Esophagus squamous epithelium (tissue), 5 donors: ENCODE data around the gene SUPT6H. TPM values are rescaled to one million over a fixed set of nuclear protein-coding genes. Genes with fewer than 3 reads are reported as not detected.

Source experiments
- DNase-seq: peaks from one replicate; lab custom pipeline; 2025; lab: John Stamatoyannopoulos, UW
- H3K27ac ChIP-seq, 4 donors: fragments of 200-600 bp; sonication (generic); one replicate each; pipeline ENCODE4 v1.5.1; 2016 to 2019; ENCODE audit warnings: mild to moderate bottlenecking in 1 of 4
- H3K27me3 ChIP-seq, 4 donors: fragments of 200-600 bp; sonication (generic); 1 replicate in 3 of 4; 2 replicates in 1 of 4; pipeline versions ENCODE4 v1.5.1 to v1.6.0; 2017 to 2021; ENCODE audit warnings: antibody characterized with exemption in 1 of 4
- H3K36me3 ChIP-seq, 3 donors: fragments of 200-600 bp; sonication (generic); one replicate each; pipeline ENCODE4 v1.5.1; 2016 to 2019
- H3K4me1 ChIP-seq, 3 donors: fragments of 200-600 bp; sonication (generic); one replicate each; pipeline ENCODE4 v1.5.1; 2017 to 2019
- H3K4me3 ChIP-seq, 4 donors: fragments of 200-600 bp; sonication (generic); 1 replicate in 3 of 4; 2 replicates in 1 of 4; pipeline ENCODE4 v1.5.1; 2016 to 2019; ENCODE audit warnings: mild to moderate bottlenecking in 2 of 4, moderate library complexity in 1 of 4
- H3K9me3 ChIP-seq, 3 donors: fragments of 200-600 bp; sonication (generic); one replicate each; pipeline ENCODE4 v1.5.1; 2016 to 2019
- POLR2A ChIP-seq, 4 donors: fragments of 450-650 bp; IDR thresholded peaks; one replicate each; pipeline ENCODE4 v1.6.1; 2017; ENCODE audit warnings: antibody characterized with exemption in 4 of 4, mild to moderate bottlenecking in 4 of 4, moderate library complexity in 3 of 4
- WGBS, 2 donors: methylation state at CpG; one replicate each; pipeline ENCODE4 v1.1.5; 2018; 5-methylcytosine and 5-hydroxymethylcytosine counted together
- intact Hi-C: fragments of 100-400 bp; cut with DNase I; formaldehyde crosslinking; loops from one replicate; pipeline ENCODE4 v1.15.0; 2022
- total RNA-seq, 4 donors: library from RNA; depleted of rRNA; stranded (reverse); fragments of >200 nt; gene quantifications; one replicate each; pipeline ENCODE4 v1.1.0, GENCODE V29; 2016
- TF ChIP-seq, protein P1 (sequence below), 6 experiments: fragments of 450-650 bp in 4 of 6; fragments of 200-600 bp in 2 of 6; sonication (generic) in 2 of 6; IDR thresholded peaks; one replicate each; pipeline ENCODE4 v1.5.1; 2016 to 2019; ENCODE audit warnings: antibody characterized with exemption in 6 of 6, mild to moderate bottlenecking in 4 of 6, moderate library complexity in 4 of 6
- donor health status: DM: yes; HTN: yes; CAD: no.

The SUPT6H gene
- total RNA-seq, 4 donors from 2014 or later, result 26.4 to 59.3 (median 48.8) TPM

DNA sequence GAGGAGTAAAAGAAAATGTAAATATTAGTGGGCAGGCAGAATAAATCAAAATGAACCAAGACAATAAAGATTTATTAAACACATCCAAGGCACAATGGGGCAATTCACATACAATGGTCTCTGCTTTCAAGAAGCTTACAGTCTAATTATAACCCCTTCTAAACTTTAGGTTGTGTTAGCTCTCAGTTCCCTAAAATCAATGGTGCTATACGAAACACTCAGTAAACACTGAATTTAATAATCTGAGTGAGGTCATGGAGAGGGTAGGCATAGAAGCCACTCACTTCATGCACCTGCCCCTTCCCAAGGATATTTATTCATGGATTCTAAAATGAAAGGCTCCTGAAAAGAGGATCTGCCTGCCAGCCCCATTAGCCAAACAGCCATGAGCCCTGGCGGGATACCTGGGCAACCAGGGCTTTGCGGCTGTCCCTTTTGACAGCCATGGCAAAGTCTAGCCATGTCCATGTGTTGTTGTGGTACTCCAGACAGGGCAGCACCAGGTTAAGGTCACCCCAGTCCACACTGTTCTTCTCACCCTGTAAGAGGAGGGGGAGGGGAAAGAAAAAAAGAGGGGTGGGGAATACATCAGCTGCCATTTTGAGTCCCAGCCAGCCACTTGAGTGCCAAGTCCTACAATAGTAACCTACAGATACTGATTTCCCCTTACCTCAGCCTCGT is 46.6 kb upstream of the SUPT6H start:
- intact Hi-C loops, result loop anchor here (10.0 kb wide), 1 partner anchor 121 kb away; no protein-coding TSS in a partner anchor
- TF ChIP-seq, protein P1, sequence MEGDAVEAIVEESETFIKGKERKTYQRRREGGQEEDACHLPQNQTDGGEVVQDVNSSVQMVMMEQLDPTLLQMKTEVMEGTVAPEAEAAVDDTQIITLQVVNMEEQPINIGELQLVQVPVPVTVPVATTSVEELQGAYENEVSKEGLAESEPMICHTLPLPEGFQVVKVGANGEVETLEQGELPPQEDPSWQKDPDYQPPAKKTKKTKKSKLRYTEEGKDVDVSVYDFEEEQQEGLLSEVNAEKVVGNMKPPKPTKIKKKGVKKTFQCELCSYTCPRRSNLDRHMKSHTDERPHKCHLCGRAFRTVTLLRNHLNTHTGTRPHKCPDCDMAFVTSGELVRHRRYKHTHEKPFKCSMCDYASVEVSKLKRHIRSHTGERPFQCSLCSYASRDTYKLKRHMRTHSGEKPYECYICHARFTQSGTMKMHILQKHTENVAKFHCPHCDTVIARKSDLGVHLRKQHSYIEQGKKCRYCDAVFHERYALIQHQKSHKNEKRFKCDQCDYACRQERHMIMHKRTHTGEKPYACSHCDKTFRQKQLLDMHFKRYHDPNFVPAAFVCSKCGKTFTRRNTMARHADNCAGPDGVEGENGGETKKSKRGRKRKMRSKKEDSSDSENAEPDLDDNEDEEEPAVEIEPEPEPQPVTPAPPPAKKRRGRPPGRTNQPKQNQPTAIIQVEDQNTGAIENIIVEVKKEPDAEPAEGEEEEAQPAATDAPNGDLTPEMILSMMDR (IDR thresholded peaks at IDR 0.05), result no peak
- TF ChIP-seq POLR2A (IDR thresholded peaks at IDR 0.05), result no peak
- peaks cover 39 to 99% (median 59%) of the 10 kb centered on the region in 3 donors for H3K36me3 ChIP-seq

DNA sequence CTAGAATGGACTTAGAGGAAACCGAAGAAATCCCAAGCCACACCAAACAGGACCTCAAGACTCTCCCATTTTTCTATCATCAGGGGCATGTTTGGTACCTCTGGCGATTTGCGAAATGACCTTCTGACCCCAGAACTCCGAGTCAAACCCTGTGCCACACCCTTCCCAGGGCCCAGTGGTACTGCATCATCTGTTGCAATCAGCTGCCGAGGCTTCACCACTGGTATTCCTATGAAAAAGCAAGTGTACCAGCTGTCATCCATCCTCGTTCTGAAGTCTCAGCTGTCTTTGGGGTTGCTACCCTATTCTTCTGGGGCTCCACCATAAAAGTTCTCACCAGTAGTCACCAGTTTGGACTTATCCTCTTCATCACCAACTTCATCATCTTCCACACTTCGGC is 45.7 kb upstream of the SUPT6H start:
- no peak for DNase-seq
- Histone ChIP-seq H3K9me3 (no peaks in the 10 kb centered on the region), H3K27me3 (no peaks in the 10 kb centered on the region), H3K27ac (no peak overlapping the region), H3K36me3 (peaks cover 42 to 99% (median 67%) of the 10 kb centered on the region in 3 donors), H3K4me3 (no peak overlapping the region), H3K4me1 (no peaks in the 10 kb centered on the region)
- TF ChIP-seq POLR2A (IDR thresholded peaks at IDR 0.05), result no peak
- TF ChIP-seq, protein P1 (IDR thresholded peaks at IDR 0.05), result no peak
- intact Hi-C loops, result loop anchor here (10.0 kb wide), 1 partner anchor 121 kb away; no protein-coding TSS in a partner anchor
- 78 to 84% methylated on average over 5 to 7 of the region's 7 CpGs for WGBS, 2 donors

More for the DNA sequence above, 46.6 kb upstream of the SUPT6H start:
- no peaks in the 10 kb centered on the region for H3K4me1 ChIP-seq
- no peak overlapping the region for H3K27ac ChIP-seq
- no peaks in the 10 kb centered on the region for H3K27me3 ChIP-seq
- no peak for DNase-seq
- no peaks in the 10 kb centered on the region for H3K9me3 ChIP-seq
- H3K4me3 ChIP-seq, result no peak overlapping the region
- 70 to 91% methylated on average over 2 to 4 of the region's 4 CpGs for WGBS, 2 donors

DNA sequence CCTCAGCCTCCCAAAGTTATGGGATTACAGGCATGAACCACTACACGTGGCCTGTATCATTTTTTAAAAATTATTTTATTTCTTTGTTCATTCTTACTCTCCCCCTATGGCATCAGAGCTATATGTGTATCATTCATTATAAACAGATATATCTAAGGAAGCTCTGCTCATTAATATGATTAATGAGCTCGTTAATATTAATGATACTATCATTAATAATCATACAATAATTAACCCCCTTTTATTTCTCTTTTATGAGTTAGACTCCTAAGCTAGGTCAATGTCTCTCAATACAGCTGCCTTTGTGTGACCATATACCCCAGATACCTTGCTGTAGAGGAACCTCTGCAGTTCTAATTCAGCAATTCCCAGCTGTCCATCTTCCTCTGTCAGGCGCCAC is 43.5 kb upstream of the SUPT6H start:
- Histone ChIP-seq H3K27ac (no peak overlapping the region), H3K9me3 (no peaks in the 10 kb centered on the region), H3K27me3 (no peaks in the 10 kb centered on the region), H3K36me3 (peaks cover 42 to 100% (median 78%) of the 10 kb centered on the region in 3 donors), H3K4me1 (no peaks in the 10 kb centered on the region), H3K4me3 (no peak overlapping the region)
- DNase-seq, result no peak
- TF ChIP-seq, protein P1 (IDR thresholded peaks at IDR 0.05), result no peak
- TF ChIP-seq POLR2A (IDR thresholded peaks at IDR 0.05), result no peak
- intact Hi-C loops, result loop anchor here (10.0 kb wide), 1 partner anchor 124 kb away; no protein-coding TSS in a partner anchor
- WGBS, 2 donors, result 91 to 92% methylated on average over 3 of the region's 3 CpGs

DNA sequence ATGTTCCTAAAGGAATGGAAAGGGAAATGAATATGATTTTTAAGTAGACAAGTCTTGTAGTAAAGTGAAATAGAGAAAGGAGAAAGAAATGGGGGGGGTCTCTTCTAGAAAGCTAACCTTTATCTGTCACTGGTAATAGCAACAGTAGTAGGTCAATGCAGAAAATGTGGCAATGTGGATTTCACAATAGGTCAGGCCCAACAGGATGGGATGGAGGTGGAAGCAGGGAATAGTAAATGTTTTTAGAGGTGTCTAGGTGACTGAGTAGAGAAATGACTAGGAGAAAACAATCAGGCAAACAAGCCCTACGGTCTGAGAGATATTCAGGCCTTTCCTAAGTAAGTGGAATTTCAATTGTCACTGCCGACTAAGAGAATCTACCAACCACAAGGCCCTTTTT is 42.0 kb upstream of the SUPT6H start:
- 84 to 87% methylated on average over 2 of the region's 2 CpGs for WGBS, 2 donors
- intact Hi-C loops, result no loop called here
- no peaks in the 10 kb centered on the region for H3K4me1 ChIP-seq
- H3K9me3 ChIP-seq, result no peaks in the 10 kb centered on the region
- no peak overlapping the region for H3K27ac ChIP-seq
- no peak overlapping the region for H3K4me3 ChIP-seq
- TF ChIP-seq, protein P1 (IDR thresholded peaks at IDR 0.05), result no peak
- no peak for TF ChIP-seq POLR2A (IDR thresholded peaks at IDR 0.05)
- no peak for DNase-seq
- no peaks in the 10 kb centered on the region for H3K27me3 ChIP-seq
- H3K36me3 ChIP-seq, result peaks cover 46 to 100% (median 79%) of the 10 kb centered on the region in 3 donors

DNA sequence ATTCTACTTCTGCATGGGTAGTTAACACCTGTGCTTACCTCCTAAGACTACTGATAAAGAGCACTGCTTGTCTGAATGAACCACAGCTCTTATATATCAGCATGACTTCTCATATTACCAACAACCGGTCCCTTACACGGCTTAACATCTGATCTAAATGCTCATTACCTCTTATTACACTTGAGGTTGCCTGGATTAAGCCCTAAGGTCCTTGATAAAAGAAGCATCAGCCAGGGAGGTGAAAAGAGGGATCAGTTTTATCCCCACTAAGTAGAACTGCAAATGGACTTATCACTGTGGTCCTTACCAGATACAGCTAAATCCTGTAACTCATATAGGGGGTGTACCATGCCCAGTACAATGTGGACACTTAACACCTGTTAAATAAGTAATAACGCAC is 39.8 kb upstream of the SUPT6H start:
- Histone ChIP-seq H3K9me3 (no peaks in the 10 kb centered on the region), H3K36me3 (peaks cover 26 to 100% (median 65%) of the 10 kb centered on the region in 3 donors), H3K27me3 (no peaks in the 10 kb centered on the region), H3K4me1 (no peaks in the 10 kb centered on the region), H3K4me3 (no peak overlapping the region), H3K27ac (no peak overlapping the region)
- TF ChIP-seq POLR2A (IDR thresholded peaks at IDR 0.05), result no peak
- TF ChIP-seq, protein P1 (IDR thresholded peaks at IDR 0.05), result no peak
- DNase-seq, result no peak
- 95 to 98% methylated on average over 3 of the region's 3 CpGs for WGBS, 2 donors
- intact Hi-C loops, result no loop called here
